ENCODE results near the gene ODAD4. TPM values are rescaled to one million over a fixed set of nuclear protein-coding genes. Genes with fewer than 3 reads are reported as not detected.

ODAD4 gene
- 1.7 TPM for total RNA-seq

GRCh38 chr17:41930009-41930832 lies at the start of gene ODAD4:
Gene ODAD4, plus strand, starts transcription at chr17:41930617. Its CDS starts 107 bp downstream, at chr17:41930724.
- intact Hi-C loops (cut with DNase I): no loop called here
- no peaks in the 10 kb centered on the region for H3K27me3 ChIP-seq
- TF ChIP-seq POLR2AphosphoS5 (IDR thresholded peaks at IDR 0.05; ENCODE audit: insufficient read depth in 1 of 2, low read depth in 1 of 2) (peak; percentile 92 to 97), POLR2A (IDR thresholded peaks at IDR 0.05) (peak in 1 of 2 donors; percentile 42), CTCF (IDR thresholded peaks at IDR 0.05) (peak in 1 of 3 experiments; percentile 53)
- no peaks in the 10 kb centered on the region for H3K36me3 ChIP-seq
- no peaks in the 10 kb centered on the region for H3K9me3 ChIP-seq
- H3K4me3 ChIP-seq: peak within 1 kb of the TSS; percentile 41 to 63
- peaks cover 15% of the 10 kb centered on the region for H3K4me1 ChIP-seq
- peak within 1 kb of the TSS; percentile 75 for H3K27ac ChIP-seq
- peak in 1 of 2 donors; percentile 96 for DNase-seq (ENCODE audit: extremely low spot score in 2 of 2)

- no peak overlapping the region for H3K4me3 ChIP-seq
- TF ChIP-seq POLR2AphosphoS5 (IDR thresholded peaks at IDR 0.05; ENCODE audit: insufficient read depth in 1 of 2, low read depth in 1 of 2) (no peak), CTCF (IDR thresholded peaks at IDR 0.05) (no peak), POLR2A (IDR thresholded peaks at IDR 0.05) (no peak)
- peaks cover 3 to 69% of the 10 kb centered on the region in 2 donors for H3K36me3 ChIP-seq
- no peaks in the 10 kb centered on the region for H3K4me1 ChIP-seq
- DNase-seq (ENCODE audit: extremely low spot score in 2 of 2): no peak
- no peaks in the 10 kb centered on the region for H3K9me3 ChIP-seq
- H3K27ac ChIP-seq: no peak overlapping the region
- H3K27me3 ChIP-seq: no peaks in the 10 kb centered on the region
- intact Hi-C loops (cut with DNase I): no loop called here
These were observed 47.7 kb upstream of the ODAD4 start for GRCh38 chr17:41882756-41883155.

- intact Hi-C loops (cut with DNase I): no loop called here
- no peaks in the 10 kb centered on the region for H3K27me3 ChIP-seq
- H3K9me3 ChIP-seq: no peaks in the 10 kb centered on the region
- no peaks in the 10 kb centered on the region for H3K4me1 ChIP-seq
- TF ChIP-seq CTCF (IDR thresholded peaks at IDR 0.05) (no peak), POLR2A (IDR thresholded peaks at IDR 0.05) (no peak), POLR2AphosphoS5 (IDR thresholded peaks at IDR 0.05; ENCODE audit: insufficient read depth in 1 of 2, low read depth in 1 of 2) (no peak)
- no peak overlapping the region for H3K4me3 ChIP-seq
- DNase-seq (ENCODE audit: extremely low spot score in 2 of 2): no peak
- H3K36me3 ChIP-seq: peaks cover 3 to 81% of the 10 kb centered on the region in 2 donors
- no peak overlapping the region for H3K27ac ChIP-seq
These were observed 44.7 kb upstream of the ODAD4 start for GRCh38 chr17:41885733-41886132.

- Histone ChIP-seq H3K4me1 (no peaks in the 10 kb centered on the region), H3K27ac (no peak overlapping the region), H3K27me3 (no peaks in the 10 kb centered on the region), H3K4me3 (no peak overlapping the region), H3K36me3 (peaks cover 5 to 94% of the 10 kb centered on the region in 2 donors), H3K9me3 (no peaks in the 10 kb centered on the region)
- no peak for TF ChIP-seq CTCF (IDR thresholded peaks at IDR 0.05)
- TF ChIP-seq POLR2A (IDR thresholded peaks at IDR 0.05): no peak
- TF ChIP-seq POLR2AphosphoS5 (IDR thresholded peaks at IDR 0.05; ENCODE audit: insufficient read depth in 1 of 2, low read depth in 1 of 2): no peak
- intact Hi-C loops (cut with DNase I): no loop called here
- DNase-seq (ENCODE audit: extremely low spot score in 2 of 2): no peak
These were observed 42.0 kb upstream of the ODAD4 start for GRCh38 chr17:41888332-41888965.
